Adrenal gland (tissue), 5 donors: Measurements from ENCODE around the gene RCAN1.

Source experiments
- POLR2A ChIP-seq, 2 donors: fragments of 450-650 bp; IDR thresholded peaks; one replicate each; pipeline ENCODE4 v1.6.1; 2017; ENCODE audit warnings: antibody characterized with exemption in 2 of 2, mild to moderate bottlenecking in 2 of 2, moderate library complexity in 1 of 2
- TF ChIP-seq, protein P1 (sequence below), 6 experiments: fragments of 450-650 bp in 4 of 6; fragments of 200-600 bp in 2 of 6; sonication (generic) in 1 of 6; IDR thresholded peaks; 1 replicate in 5 of 6; 2 replicates in 1 of 6; pipeline versions ENCODE4 v1.5.1 to v1.8.0; 2016 to 2021; ENCODE audit warnings: antibody characterized with exemption in 6 of 6, mild to moderate bottlenecking in 2 of 6, moderate library complexity in 1 of 6
- donor health status: DM: no; HTN: no; CAD: no.

DNA sequence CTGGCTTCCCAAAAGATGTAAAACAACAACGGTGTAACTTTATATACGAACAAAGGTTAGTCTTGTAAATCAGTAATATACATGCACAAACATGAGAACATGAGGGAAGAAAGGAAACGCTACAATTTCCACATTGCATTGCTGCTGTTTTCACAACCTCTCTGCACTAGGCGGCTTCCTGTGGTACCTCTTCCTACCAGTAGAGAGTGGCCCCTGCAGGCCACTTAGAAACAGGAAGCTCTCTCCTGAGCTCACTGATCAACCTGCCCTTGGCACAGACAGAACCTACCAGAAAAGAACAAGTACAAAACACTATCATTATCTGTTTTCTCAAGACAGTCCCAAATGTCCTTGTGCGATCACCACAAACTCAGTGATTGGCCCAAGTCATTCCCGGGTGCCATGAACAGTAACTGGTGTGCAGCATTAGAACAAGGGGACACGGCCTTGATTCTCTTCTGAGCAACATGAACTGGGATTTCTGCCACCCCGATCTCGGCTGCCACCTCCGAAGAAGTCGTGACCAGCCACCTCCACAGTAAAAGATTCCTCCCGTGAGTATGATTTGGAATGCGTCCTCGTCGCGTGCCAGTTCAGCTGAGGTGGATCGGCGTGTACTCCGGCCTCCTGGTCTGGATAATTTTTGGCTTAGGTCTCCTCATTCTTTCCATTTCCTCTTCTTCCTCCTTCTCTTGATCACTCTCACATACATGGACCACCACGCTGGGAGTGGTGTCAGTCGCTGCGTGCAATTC lies 97.2 kb downstream of the RCAN1 start:
- no peak for TF ChIP-seq POLR2A (IDR thresholded peaks at IDR 0.05)
- TF ChIP-seq, protein P1, sequence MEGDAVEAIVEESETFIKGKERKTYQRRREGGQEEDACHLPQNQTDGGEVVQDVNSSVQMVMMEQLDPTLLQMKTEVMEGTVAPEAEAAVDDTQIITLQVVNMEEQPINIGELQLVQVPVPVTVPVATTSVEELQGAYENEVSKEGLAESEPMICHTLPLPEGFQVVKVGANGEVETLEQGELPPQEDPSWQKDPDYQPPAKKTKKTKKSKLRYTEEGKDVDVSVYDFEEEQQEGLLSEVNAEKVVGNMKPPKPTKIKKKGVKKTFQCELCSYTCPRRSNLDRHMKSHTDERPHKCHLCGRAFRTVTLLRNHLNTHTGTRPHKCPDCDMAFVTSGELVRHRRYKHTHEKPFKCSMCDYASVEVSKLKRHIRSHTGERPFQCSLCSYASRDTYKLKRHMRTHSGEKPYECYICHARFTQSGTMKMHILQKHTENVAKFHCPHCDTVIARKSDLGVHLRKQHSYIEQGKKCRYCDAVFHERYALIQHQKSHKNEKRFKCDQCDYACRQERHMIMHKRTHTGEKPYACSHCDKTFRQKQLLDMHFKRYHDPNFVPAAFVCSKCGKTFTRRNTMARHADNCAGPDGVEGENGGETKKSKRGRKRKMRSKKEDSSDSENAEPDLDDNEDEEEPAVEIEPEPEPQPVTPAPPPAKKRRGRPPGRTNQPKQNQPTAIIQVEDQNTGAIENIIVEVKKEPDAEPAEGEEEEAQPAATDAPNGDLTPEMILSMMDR (IDR thresholded peaks at IDR 0.05): peak in 2 of 6 experiments; percentile 7 to 25
